ENCODE data around the gene COPG2. TPM values are rescaled to one million over a fixed set of nuclear protein-coding genes. Genes with fewer than 3 reads are reported as not detected.

The COPG2 gene
- total and polyA plus RNA-seq, 2 of the 13 experiments (the other 11 are each of a cell fraction or from before 2014, with no cell fraction given) = 14.1 to 17.7 TPM

GRCh38 chr7:130708766-130709165 is 40.2 kb upstream of the COPG2 start:
- H3K4me2 ChIP-seq (ENCODE audit: low read depth, low read length) = no peak overlapping the region
- H3K4me3 ChIP-seq (replicated peaks in 1 of 3; ENCODE audit: insufficient read depth in 1 of 3, low read depth in 2 of 3, low read length in 3 of 3) = no peak overlapping the region
- no peak overlapping the region for H3K27ac ChIP-seq (ENCODE audit: extremely low read length, insufficient read depth, low read length)
- ChIA-PET POLR2A (no interaction called here), CTCF (ENCODE audit: low intra/inter-chr PET ratio, low total read pairs) (no interaction called here)
- no peaks in the 10 kb centered on the region for H4K20me1 ChIP-seq (ENCODE audit: insufficient read depth, low read length)
- TF ChIP-seq, protein P1, sequence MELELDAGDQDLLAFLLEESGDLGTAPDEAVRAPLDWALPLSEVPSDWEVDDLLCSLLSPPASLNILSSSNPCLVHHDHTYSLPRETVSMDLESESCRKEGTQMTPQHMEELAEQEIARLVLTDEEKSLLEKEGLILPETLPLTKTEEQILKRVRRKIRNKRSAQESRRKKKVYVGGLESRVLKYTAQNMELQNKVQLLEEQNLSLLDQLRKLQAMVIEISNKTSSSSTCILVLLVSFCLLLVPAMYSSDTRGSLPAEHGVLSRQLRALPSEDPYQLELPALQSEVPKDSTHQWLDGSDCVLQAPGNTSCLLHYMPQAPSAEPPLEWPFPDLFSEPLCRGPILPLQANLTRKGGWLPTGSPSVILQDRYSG (CRISPR knock-in tag; IDR thresholded peaks at IDR 0.05) = no peak
- TF ChIP-seq SPEN (CRISPR knock-in tag; IDR thresholded peaks at IDR 0.05; ENCODE audit: low read depth) (no peak), ETV6 (CRISPR knock-in tag; conservative IDR thresholded peaks at IDR 0.05) (no peak), CENPBD1 (CRISPR knock-in tag; IDR thresholded peaks at IDR 0.05; ENCODE audit: borderline replicate concordance, low read depth) (no peak), RFX5 (IDR thresholded peaks at IDR 0.05; ENCODE audit: low read depth, low read length) (no peak)
- intact Hi-C loops (cut with micrococcal nuclease; ENCODE audit: unreplicated experiment) (no loop called here), in situ Hi-C loops (cut with HindIII; ENCODE audit: extremely low pct_ligation_motif_present, low pct_unique_long_range_greater_than_20kb) (no loop called here)
- ATAC-seq (no peak), FAIRE-seq (no peak), DNase-seq (ENCODE audit: low spot score) (no peak)
- no peak overlapping the region for H2AFZ ChIP-seq (ENCODE audit: low read length)
- H3K4me1 ChIP-seq (ENCODE audit: insufficient read depth, low read length) = no peaks in the 10 kb centered on the region
- peaks cover 0 to 5% of the 10 kb centered on the region in 2 experiments; a peak in 1 of 5 replicates for H3K27me3 ChIP-seq (ENCODE audit: control insufficient read depth in 1 of 2, insufficient read depth in 2 of 2, low read length in 2 of 2)
- 38% methylated on average over 4 of the region's 4 CpGs for WGBS (ENCODE audit: low lambda C conversion rate)
- no peaks in the 10 kb centered on the region for H3K36me3 ChIP-seq (replicated peaks in 1 of 2; ENCODE audit: control insufficient read depth in 1 of 2, insufficient read depth in 2 of 2, low read length in 2 of 2)
- no peak overlapping the region for H3K9ac ChIP-seq (ENCODE audit: insufficient read depth, low read depth, low read length)
- H3K79me2 ChIP-seq (ENCODE audit: insufficient read depth, low read length) = no peaks in the 10 kb centered on the region
- BruUV-seq (replicated peaks) = no TSS peak
- H3K9me3 ChIP-seq (ENCODE audit: low read length) = no peaks in the 10 kb centered on the region

DNA sequence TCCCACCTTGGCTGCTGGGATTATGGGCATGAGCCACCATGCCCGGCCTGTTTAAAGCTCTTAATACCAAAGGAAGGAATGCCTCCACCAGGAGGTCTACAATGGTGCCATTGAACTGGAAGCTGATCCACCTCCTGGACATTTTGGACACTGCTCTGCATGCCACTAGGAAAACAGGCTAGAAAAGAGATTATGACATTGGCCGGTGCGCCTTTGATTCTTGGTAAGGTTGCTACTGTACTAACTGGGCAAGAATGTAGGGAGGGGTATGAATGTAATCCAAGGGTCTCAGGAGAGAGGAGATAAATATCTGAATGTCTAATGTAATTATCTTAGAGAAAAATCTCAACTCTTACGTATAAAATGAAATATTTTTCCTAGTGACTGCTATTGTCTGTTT is 39.5 kb upstream of the COPG2 start:
- intact Hi-C loops (cut with micrococcal nuclease; ENCODE audit: unreplicated experiment) (no loop called here), in situ Hi-C loops (cut with HindIII; ENCODE audit: extremely low pct_ligation_motif_present, low pct_unique_long_range_greater_than_20kb) (no loop called here)
- Histone ChIP-seq H3K4me1 (ENCODE audit: insufficient read depth, low read length) (no peaks in the 10 kb centered on the region), H3K36me3 (replicated peaks in 1 of 2; ENCODE audit: control insufficient read depth in 1 of 2, insufficient read depth in 2 of 2, low read length in 2 of 2) (no peaks in the 10 kb centered on the region), H3K79me2 (ENCODE audit: insufficient read depth, low read length) (no peaks in the 10 kb centered on the region), H2AFZ (ENCODE audit: low read length) (no peak overlapping the region), H4K20me1 (ENCODE audit: insufficient read depth, low read length) (no peaks in the 10 kb centered on the region), H3K27ac (ENCODE audit: extremely low read length, insufficient read depth, low read length) (no peak overlapping the region), H3K27me3 (ENCODE audit: control insufficient read depth in 1 of 2, insufficient read depth in 2 of 2, low read length in 2 of 2) (peaks cover 0 to 5% of the 10 kb centered on the region in 2 experiments; a peak in 1 of 5 replicates), H3K4me2 (ENCODE audit: low read depth, low read length) (no peak overlapping the region), H3K9ac (ENCODE audit: insufficient read depth, low read depth, low read length) (no peak overlapping the region), H3K9me3 (ENCODE audit: low read length) (no peaks in the 10 kb centered on the region), H3K4me3 (replicated peaks in 1 of 3; ENCODE audit: insufficient read depth in 1 of 3, low read depth in 2 of 3, low read length in 3 of 3) (no peak overlapping the region)
- no TSS peak for BruUV-seq (replicated peaks)
- FAIRE-seq (no peak), ATAC-seq (no peak), DNase-seq (ENCODE audit: low spot score) (no peak)
- ChIA-PET POLR2A (no interaction called here), CTCF (ENCODE audit: low intra/inter-chr PET ratio, low total read pairs) (no interaction called here)
- 73% methylated on average over 4 of the region's 4 CpGs for WGBS (ENCODE audit: low lambda C conversion rate)
- TF ChIP-seq REXO4 (CRISPR knock-in tag; IDR thresholded peaks at IDR 0.05; ENCODE audit: borderline replicate concordance) (no peak), MAZ (IDR thresholded peaks at IDR 0.05; ENCODE audit: borderline replicate concordance, low read depth, low read length) (no peak), MAZ (CRISPR knock-in tag; IDR thresholded peaks at IDR 0.05; ENCODE audit: low read depth) (no peak), HHEX (CRISPR knock-in tag; IDR thresholded peaks at IDR 0.05) (no peak), HIVEP1 (CRISPR knock-in tag; IDR thresholded peaks at IDR 0.05) (no peak), ZNF101 (CRISPR knock-in tag; IDR thresholded peaks at IDR 0.05; ENCODE audit: borderline replicate concordance, low read depth) (no peak), SNAPC4 (CRISPR knock-in tag; IDR thresholded peaks at IDR 0.05) (no peak), TAF1 (CRISPR knock-in tag; IDR thresholded peaks at IDR 0.05) (no peak), PAX8 (CRISPR knock-in tag; IDR thresholded peaks at IDR 0.05; ENCODE audit: borderline replicate concordance) (no peak)
